GM23338 (cell line): ENCODE measurements around the gene GDE1. TPM values are rescaled to one million over a fixed set of nuclear protein-coding genes. Genes with fewer than 3 reads are reported as not detected.

Experiments
- ATAC-seq: fragments of 200-7000 bp; cut with Tn5 transposase; 3 replicates; pipeline ENCODE4 v1.9.1; 2020
- DNase-seq: peaks from one replicate; pipeline ENCODE4 v3.0.0-alpha.2; 2015; ENCODE audit warnings: low spot score
- H2AFZ ChIP-seq: fragments of 200-600 bp; sonication (generic); 2 replicates; pipeline ENCODE4 v1.8.0; 2016; ENCODE audit warnings: antibody characterized with exemption, mild to moderate bottlenecking, moderate library complexity
- H3F3A ChIP-seq: fragments of 200-600 bp; sonication (generic); replicated peaks from 2 replicates; pipeline ENCODE4 v1.8.0; 2017; ENCODE audit warnings: antibody characterized with exemption, mixed run types, low read depth
- H3K27ac ChIP-seq: fragments of 200-600 bp; sonication (generic); 2 replicates; pipeline ENCODE4 v1.6.1; 2016; ENCODE audit warnings: low read depth
- H3K27me3 ChIP-seq: fragments of 200-600 bp; sonication (generic); 2 replicates; pipeline ENCODE4 v1.8.0; 2016; ENCODE audit warnings: mild to moderate bottlenecking, mixed run types, moderate library complexity; ENCODE audit not compliant: insufficient read depth
- H3K36me3 ChIP-seq: fragments of 200-600 bp; sonication (generic); 2 replicates; pipeline ENCODE4 v1.8.0; 2016; ENCODE audit warnings: mild to moderate bottlenecking; ENCODE audit not compliant: insufficient read depth
- H3K4me1 ChIP-seq: fragments of 200-600 bp; sonication (generic); 2 replicates; pipeline ENCODE4 v1.8.0; 2016; ENCODE audit warnings: mild to moderate bottlenecking, moderate library complexity; ENCODE audit not compliant: insufficient read depth
- H3K4me2 ChIP-seq: fragments of 200-600 bp; sonication (generic); 2 replicates; pipeline ENCODE4 v1.7.1; 2017; ENCODE audit warnings: mixed run types
- H3K4me3 ChIP-seq: fragments of 200-600 bp; sonication (generic); 2 replicates; pipeline ENCODE4 v1.6.1; 2016; ENCODE audit warnings: mixed run types
- H3K79me2 ChIP-seq: fragments of 200-600 bp; sonication (generic); replicated peaks from 2 replicates; pipeline ENCODE4 v1.8.0; 2017; ENCODE audit warnings: mild to moderate bottlenecking; ENCODE audit not compliant: insufficient read depth
- H3K9me2 ChIP-seq: fragments of 200-600 bp; sonication (generic); 2 replicates; pipeline ENCODE4 v1.8.0; 2017; ENCODE audit not compliant: insufficient read depth
- H4K20me1 ChIP-seq: fragments of 200-600 bp; sonication (generic); replicated peaks from 2 replicates; pipeline ENCODE4 v1.8.0; 2017; ENCODE audit warnings: mild to moderate bottlenecking; ENCODE audit not compliant: insufficient read depth
- H3K27ac Mint-ChIP-seq: 2 replicates; pipeline ENCODE4 v1.8.0; 2020; ENCODE audit warnings: inconsistent platforms, mild to moderate bottlenecking, moderate library complexity, mixed read lengths
- H3K27me3 Mint-ChIP-seq: 3 replicates; pipeline ENCODE4 v1.8.0; 2022; ENCODE audit warnings: low read depth, mild to moderate bottlenecking, moderate library complexity, mixed read lengths, inconsistent platforms; ENCODE audit not compliant: insufficient read depth, poor library complexity
- H3K36me3 Mint-ChIP-seq: 3 replicates; pipeline ENCODE4 v1.8.0; 2021; ENCODE audit warnings: low read depth, mild to moderate bottlenecking, inconsistent platforms, moderate library complexity, mixed read lengths
- H3K4me1 Mint-ChIP-seq: 3 replicates; pipeline ENCODE4 v1.8.0; 2020; ENCODE audit warnings: mild to moderate bottlenecking, inconsistent platforms, mixed read lengths
- H3K4me3 Mint-ChIP-seq: 3 replicates; pipeline ENCODE4 v1.8.0; 2021; ENCODE audit warnings: moderate library complexity, mild to moderate bottlenecking, inconsistent platforms, mixed read lengths
- H3K9me3 Mint-ChIP-seq: 3 replicates; pipeline ENCODE4 v1.8.0; 2020; ENCODE audit warnings: moderate library complexity, mild to moderate bottlenecking, inconsistent platforms, mixed read lengths
- CREB1 ChIP-seq: fragments of 250-450 bp; sonication (Bioruptor Pico); IDR thresholded peaks from 2 replicates; pipeline ENCODE4 v1.5.0; 2020; ENCODE audit warnings: low read depth, mild to moderate bottlenecking, moderate library complexity
- CTCF ChIP-seq, 2 experiments: fragments of 200-600 bp in 1 of 2; sonication (generic) in 1 of 2; conservative IDR thresholded peaks; 2 replicates each; pipeline versions ENCODE4 v1.5.1 to v1.6.1; 2016 to 2017; ENCODE audit warnings: antibody characterized with exemption in 2 of 2, low read depth in 2 of 2, mild to moderate bottlenecking in 2 of 2, moderate library complexity in 1 of 2
- EZH2 ChIP-seq: fragments of 200-600 bp; sonication (generic); IDR thresholded peaks from one replicate; pipeline ENCODE4 v1.8.0; 2017; ENCODE audit warnings: antibody characterized with exemption, mild to moderate bottlenecking, low read depth; ENCODE audit not compliant: unreplicated experiment
- EZH2phosphoT487 ChIP-seq: fragments of 200-600 bp; sonication (generic); IDR thresholded peaks from one replicate; pipeline ENCODE4 v1.8.1; 2018; ENCODE audit warnings: antibody characterized with exemption; ENCODE audit not compliant: unreplicated experiment
- JUNB ChIP-seq: IDR thresholded peaks from one replicate; pipeline ENCODE4 v1.6.1; 2016; ENCODE audit warnings: antibody characterized with exemption; ENCODE audit not compliant: unreplicated experiment
- NANOG ChIP-seq: IDR thresholded peaks from 2 replicates; pipeline ENCODE4 v1.6.1; 2016; ENCODE audit warnings: antibody characterized with exemption, borderline replicate concordance
- REST ChIP-seq: IDR thresholded peaks from one replicate; pipeline ENCODE4 v1.6.1; 2018; ENCODE audit warnings: antibody characterized with exemption; ENCODE audit not compliant: unreplicated experiment
- STAT1 ChIP-seq: IDR thresholded peaks from one replicate; pipeline ENCODE4 v1.6.1; 2016; ENCODE audit warnings: antibody characterized with exemption; ENCODE audit not compliant: unreplicated experiment
- ZNF114 ChIP-seq: fragments of 250-450 bp; sonication (Bioruptor Pico); IDR thresholded peaks from 2 replicates; pipeline ENCODE4 v1.5.0; 2020; ENCODE audit warnings: mild to moderate bottlenecking, moderate library complexity
- ZNF331 ChIP-seq: fragments of 250-450 bp; sonication (Bioruptor Pico); IDR thresholded peaks from 2 replicates; pipeline ENCODE4 v1.5.0; 2020; ENCODE audit warnings: low read depth, mild to moderate bottlenecking, moderate library complexity
- polyA plus RNA-seq: library from polyadenylated mRNA; unstranded; fragments of >200 nt; fragmentation: Nextera tagmentation; extraction: Ambion mirVana; gene quantifications from 2 replicates; pipeline ENCODE4 v1.2.1, GENCODE V29; 2016
- total RNA-seq: library from RNA; depleted of rRNA; stranded (reverse); fragments of >200 nt; shearing (Covaris generic); gene quantifications from 2 replicates; pipeline ENCODE4 v1.2.3, GENCODE V29; 2014

The GDE1 gene
- total and polyA plus RNA-seq, 2 experiments from 2014 or later, result 30.0 to 69.3 TPM

GRCh38 chr16:19520861-19521331, 1.0 kb downstream of the GDE1 start:
- Histone ChIP-seq H3K4me3 (peak overlapping the region; percentile 91), H3K27me3 (no peaks in the 10 kb centered on the region), H2AFZ (no peak overlapping the region), H4K20me1 (peaks cover 18% of the 10 kb centered on the region), H3K4me2 (peak overlapping the region; percentile 94), H3K27ac (peak overlapping the region; percentile 33; the same call in 1 of the 2 replicates), H3F3A (no peaks in the 10 kb centered on the region), H3K4me1 (peaks cover 30% of the 10 kb centered on the region), H3K79me2 (peaks cover 54% of the 10 kb centered on the region), H3K36me3 (peaks cover 10% of the 10 kb centered on the region; the same call in 1 of the 2 replicates), H3K9me2 (no peaks in the 10 kb centered on the region)
- Mint-ChIP-seq H3K27ac (peak overlapping the region; percentile 85; the same call in 1 of the 2 replicates), H3K27me3 (peaks cover 3% of the 10 kb centered on the region), H3K4me1 (peaks cover 31% of the 10 kb centered on the region), H3K9me3 (no peaks in the 10 kb centered on the region), H3K36me3 (peaks cover 14% of the 10 kb centered on the region), H3K4me3 (peak overlapping the region; percentile 94)
- DNase-seq (no peak), ATAC-seq (no peak)
- no peak for TF ChIP-seq EZH2
- no peak for TF ChIP-seq ZNF114 (CRISPR knock-in tag)
- no peak for TF ChIP-seq CREB1 (CRISPR knock-in tag)
- no peak for TF ChIP-seq CTCF (conservative IDR thresholded peaks at IDR 0.05; ENCODE audit: low read depth in 2 of 2)
- TF ChIP-seq JUNB, result no peak
- no peak for TF ChIP-seq REST
- no peak for TF ChIP-seq ZNF331 (CRISPR knock-in tag)
- TF ChIP-seq EZH2phosphoT487, result no peak
- no peak for TF ChIP-seq NANOG
- no peak for TF ChIP-seq STAT1

GRCh38 chr16:19518388-19518787, 3.5 kb downstream of the GDE1 start:
- Mint-ChIP-seq H3K4me3 (no peak overlapping the region), H3K27me3 (no peaks in the 10 kb centered on the region), H3K27ac (no peak overlapping the region), H3K36me3 (peaks cover 35% of the 10 kb centered on the region), H3K9me3 (no peaks in the 10 kb centered on the region), H3K4me1 (peaks cover 22% of the 10 kb centered on the region)
- H3K4me2 ChIP-seq, result no peak overlapping the region
- no peak overlapping the region for H2AFZ ChIP-seq
- H3K27me3 ChIP-seq, result no peaks in the 10 kb centered on the region
- H3K9me2 ChIP-seq, result no peaks in the 10 kb centered on the region
- H3K4me3 ChIP-seq, result no peak overlapping the region
- peaks cover 21% of the 10 kb centered on the region for H3K4me1 ChIP-seq
- ATAC-seq (no peak), DNase-seq (no peak)
- no peak overlapping the region for H3K27ac ChIP-seq
- no peaks in the 10 kb centered on the region for H3F3A ChIP-seq
- peaks cover 20% of the 10 kb centered on the region for H4K20me1 ChIP-seq
- H3K36me3 ChIP-seq, result peaks cover 21% of the 10 kb centered on the region
- peaks cover 57% of the 10 kb centered on the region for H3K79me2 ChIP-seq
- TF ChIP-seq NANOG (no peak), STAT1 (no peak), REST (no peak), ZNF331 (CRISPR knock-in tag) (no peak), CREB1 (CRISPR knock-in tag) (no peak), JUNB (no peak), ZNF114 (CRISPR knock-in tag) (no peak)
